ENCODE data around the gene SHISA6.
"Not testable (repeated sequence)": the region's sequence is repeated elsewhere in the genome, so short reads cannot be mapped to it uniquely, and the experiment has no call there.

SHISA6 gene

GRCh38 chr17:11300201-11300600 lies 59.2 kb downstream of the SHISA6 start:
- Histone ChIP-seq H3K27ac (ENCODE audit: insufficient read depth, low read depth, low read length, poor library complexity, severe bottlenecking) (no peak overlapping the region), H3K36me3 (ENCODE audit: control insufficient read depth, insufficient read depth, low read length) (no peaks in the 10 kb centered on the region), H3K4me1 (ENCODE audit: control insufficient read depth, insufficient read depth, low read length) (no peaks in the 10 kb centered on the region), H3K9me3 (ENCODE audit: control insufficient read depth, low read length) (no peaks in the 10 kb centered on the region), H3K27me3 (ENCODE audit: control insufficient read depth, insufficient read depth, low read length, poor library complexity, severe bottlenecking) (no peaks in the 10 kb centered on the region), H3K4me3 (ENCODE audit: insufficient read depth, low read depth, low read length) (no peak overlapping the region)
- 91 to 92% methylated on average over 7 of the region's 7 CpGs for WGBS, 2 experiments

GRCh38 chr17:11300738-11301137 lies 59.7 kb downstream of the SHISA6 start:
- Histone ChIP-seq H3K27me3 (ENCODE audit: control insufficient read depth, insufficient read depth, low read length, poor library complexity, severe bottlenecking) (no peaks in the 10 kb centered on the region), H3K9me3 (ENCODE audit: control insufficient read depth, low read length) (no peaks in the 10 kb centered on the region), H3K4me3 (ENCODE audit: insufficient read depth, low read depth, low read length) (no peak overlapping the region), H3K4me1 (ENCODE audit: control insufficient read depth, insufficient read depth, low read length) (no peaks in the 10 kb centered on the region), H3K36me3 (ENCODE audit: control insufficient read depth, insufficient read depth, low read length) (no peaks in the 10 kb centered on the region), H3K27ac (ENCODE audit: insufficient read depth, low read depth, low read length, poor library complexity, severe bottlenecking) (no peak overlapping the region)
- 92 to 93% methylated on average over 5 of the region's 6 CpGs for WGBS, 2 experiments

DNA sequence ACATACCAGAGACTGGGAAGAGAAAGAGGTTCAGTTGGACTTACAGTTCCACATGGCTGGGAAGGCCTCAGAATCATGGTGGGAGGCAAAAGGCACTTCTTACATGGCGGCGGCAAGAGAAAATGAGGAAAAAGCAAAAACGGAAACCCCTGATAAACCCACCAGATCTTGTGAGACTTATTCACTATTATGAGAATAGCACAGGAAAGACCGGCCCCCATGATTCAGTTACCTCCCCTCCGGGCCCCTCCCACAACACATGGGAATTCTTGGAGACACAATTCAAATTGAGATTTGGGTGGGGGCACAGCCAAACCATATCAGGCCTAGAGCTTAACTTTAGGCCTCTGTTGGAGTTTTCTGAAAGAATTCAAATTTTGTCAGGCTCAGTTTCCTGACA lies 60.9 kb downstream of the SHISA6 start:
- H3K27me3 ChIP-seq (ENCODE audit: control insufficient read depth, insufficient read depth, low read length, poor library complexity, severe bottlenecking); H3K36me3 ChIP-seq (ENCODE audit: control insufficient read depth, insufficient read depth, low read length); H3K4me3 ChIP-seq (ENCODE audit: insufficient read depth, low read depth, low read length); H3K4me1 ChIP-seq (ENCODE audit: control insufficient read depth, insufficient read depth, low read length); H3K27ac ChIP-seq (ENCODE audit: insufficient read depth, low read depth, low read length, poor library complexity, severe bottlenecking); H3K9me3 ChIP-seq (ENCODE audit: control insufficient read depth, low read length): not testable (repeated sequence)
- 93 to 95% methylated on average over 5 of the region's 5 CpGs for WGBS, 2 experiments

- Histone ChIP-seq H3K36me3 (ENCODE audit: control insufficient read depth, insufficient read depth, low read length) (no peaks in the 10 kb centered on the region), H3K27me3 (ENCODE audit: control insufficient read depth, insufficient read depth, low read length, poor library complexity, severe bottlenecking) (no peaks in the 10 kb centered on the region), H3K4me3 (ENCODE audit: insufficient read depth, low read depth, low read length) (no peak overlapping the region), H3K27ac (ENCODE audit: insufficient read depth, low read depth, low read length, poor library complexity, severe bottlenecking) (no peak overlapping the region), H3K4me1 (ENCODE audit: control insufficient read depth, insufficient read depth, low read length) (no peaks in the 10 kb centered on the region), H3K9me3 (ENCODE audit: control insufficient read depth, low read length) (no peaks in the 10 kb centered on the region)
- WGBS, 2 experiments: 88 to 89% methylated on average over 9 of the region's 9 CpGs
Measured at GRCh38 chr17:11302401-11303186, 61.6 kb downstream of the SHISA6 start.

DNA sequence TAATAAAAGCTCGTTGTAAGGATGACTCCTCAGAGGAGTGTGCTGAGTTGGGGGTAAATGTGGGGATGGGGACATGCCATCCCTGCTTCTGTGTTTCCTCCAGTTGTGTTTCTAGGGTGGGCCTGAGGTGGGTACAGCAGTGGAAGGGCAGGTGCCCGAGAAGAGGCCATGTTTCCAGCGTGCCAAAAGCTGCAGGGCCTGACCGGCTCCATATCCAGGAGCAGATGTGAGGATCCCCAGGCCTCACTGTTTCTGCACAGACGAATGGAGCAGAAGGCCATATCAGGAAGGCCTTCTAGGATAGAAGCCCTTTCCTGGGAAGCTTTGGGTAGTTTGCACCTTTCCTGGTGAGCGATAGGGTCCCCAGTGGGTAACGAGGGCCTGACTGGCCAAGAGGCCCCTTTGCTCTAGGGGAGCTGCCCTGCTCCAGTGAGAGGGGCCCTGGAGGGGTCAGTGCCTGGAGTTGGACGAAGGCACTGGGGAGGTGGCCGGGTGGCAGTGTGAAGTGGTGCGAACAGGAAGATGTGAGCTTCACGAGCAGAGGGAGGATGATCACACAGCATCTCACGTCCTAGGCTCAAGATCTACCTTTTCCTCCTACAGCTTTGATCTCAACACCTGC lies 62.9 kb downstream of the SHISA6 start:
- Histone ChIP-seq H3K4me1 (ENCODE audit: control insufficient read depth, insufficient read depth, low read length) (no peaks in the 10 kb centered on the region), H3K4me3 (ENCODE audit: insufficient read depth, low read depth, low read length) (no peak overlapping the region), H3K27ac (ENCODE audit: insufficient read depth, low read depth, low read length, poor library complexity, severe bottlenecking) (no peak overlapping the region), H3K36me3 (ENCODE audit: control insufficient read depth, insufficient read depth, low read length) (no peaks in the 10 kb centered on the region), H3K9me3 (ENCODE audit: control insufficient read depth, low read length) (no peaks in the 10 kb centered on the region), H3K27me3 (ENCODE audit: control insufficient read depth, insufficient read depth, low read length, poor library complexity, severe bottlenecking) (no peaks in the 10 kb centered on the region)
- WGBS, 2 experiments: 93 to 94% methylated on average over 11 to 12 of the region's 12 CpGs

DNA sequence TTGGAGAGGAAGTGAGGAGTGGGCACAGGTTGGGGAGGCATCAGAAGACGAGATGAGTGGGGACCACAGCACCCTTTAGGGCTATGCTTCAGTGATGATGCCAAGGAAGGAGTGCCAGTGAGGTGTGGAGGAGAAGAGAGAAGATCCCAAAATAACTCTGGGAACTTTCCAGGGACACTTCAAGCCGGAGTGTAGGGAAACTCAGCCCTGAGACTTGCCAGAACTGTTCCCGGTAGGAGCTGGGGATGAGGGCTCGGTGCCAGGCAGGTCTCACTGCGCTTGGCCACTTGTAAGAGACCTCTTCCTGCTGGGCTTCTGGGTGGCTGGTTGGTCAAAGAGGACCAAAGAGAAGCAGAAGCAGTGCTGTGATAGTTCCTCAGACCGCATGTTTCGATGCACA lies 63.6 kb downstream of the SHISA6 start:
- Histone ChIP-seq H3K27ac (ENCODE audit: insufficient read depth, low read depth, low read length, poor library complexity, severe bottlenecking) (no peak overlapping the region), H3K4me1 (ENCODE audit: control insufficient read depth, insufficient read depth, low read length) (no peaks in the 10 kb centered on the region), H3K27me3 (ENCODE audit: control insufficient read depth, insufficient read depth, low read length, poor library complexity, severe bottlenecking) (no peaks in the 10 kb centered on the region), H3K4me3 (ENCODE audit: insufficient read depth, low read depth, low read length) (no peak overlapping the region), H3K36me3 (ENCODE audit: control insufficient read depth, insufficient read depth, low read length) (no peaks in the 10 kb centered on the region), H3K9me3 (ENCODE audit: control insufficient read depth, low read length) (no peaks in the 10 kb centered on the region)
- 96 to 97% methylated on average over 7 of the region's 7 CpGs for WGBS, 2 experiments

DNA sequence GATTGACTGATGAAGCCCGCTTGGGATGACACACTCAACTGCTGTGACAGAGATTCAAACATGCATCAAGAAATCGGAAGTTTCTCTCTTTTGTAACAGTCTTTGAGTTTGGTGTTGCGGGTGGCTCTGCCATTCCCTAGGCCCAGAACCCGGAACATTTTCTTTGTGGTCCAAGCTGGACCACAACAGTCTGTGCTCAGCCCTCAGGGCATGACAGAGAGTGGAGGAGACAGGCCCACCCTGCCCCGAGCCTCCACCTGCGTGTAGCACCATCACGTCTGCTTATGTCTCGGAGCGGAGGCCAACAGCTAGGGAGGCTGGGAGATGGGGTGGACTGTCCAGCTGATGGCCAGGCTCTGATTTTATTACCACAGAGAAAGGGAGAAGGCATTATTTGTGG lies 64.5 kb downstream of the SHISA6 start:
- Histone ChIP-seq H3K36me3 (ENCODE audit: control insufficient read depth, insufficient read depth, low read length) (no peaks in the 10 kb centered on the region), H3K27me3 (ENCODE audit: control insufficient read depth, insufficient read depth, low read length, poor library complexity, severe bottlenecking) (no peaks in the 10 kb centered on the region), H3K27ac (ENCODE audit: insufficient read depth, low read depth, low read length, poor library complexity, severe bottlenecking) (no peak overlapping the region), H3K4me3 (ENCODE audit: insufficient read depth, low read depth, low read length) (no peak overlapping the region), H3K9me3 (ENCODE audit: control insufficient read depth, low read length) (no peaks in the 10 kb centered on the region), H3K4me1 (ENCODE audit: control insufficient read depth, insufficient read depth, low read length) (no peaks in the 10 kb centered on the region)
- WGBS, 2 experiments: 92 to 97% methylated on average over 9 of the region's 9 CpGs

- H3K27ac ChIP-seq (ENCODE audit: insufficient read depth, low read depth, low read length, poor library complexity, severe bottlenecking): no peak overlapping the region
- 53 to 56% methylated on average over 7 of the region's 7 CpGs for WGBS, 2 experiments
- no peaks in the 10 kb centered on the region for H3K9me3 ChIP-seq (ENCODE audit: control insufficient read depth, low read length)
- no peak overlapping the region for H3K4me3 ChIP-seq (ENCODE audit: insufficient read depth, low read depth, low read length)
- no peaks in the 10 kb centered on the region for H3K4me1 ChIP-seq (ENCODE audit: control insufficient read depth, insufficient read depth, low read length)
- no peaks in the 10 kb centered on the region for H3K27me3 ChIP-seq (ENCODE audit: control insufficient read depth, insufficient read depth, low read length, poor library complexity, severe bottlenecking)
- H3K36me3 ChIP-seq (ENCODE audit: control insufficient read depth, insufficient read depth, low read length): no peaks in the 10 kb centered on the region
Measured at GRCh38 chr17:11308531-11308930, 67.5 kb downstream of the SHISA6 start.

DNA sequence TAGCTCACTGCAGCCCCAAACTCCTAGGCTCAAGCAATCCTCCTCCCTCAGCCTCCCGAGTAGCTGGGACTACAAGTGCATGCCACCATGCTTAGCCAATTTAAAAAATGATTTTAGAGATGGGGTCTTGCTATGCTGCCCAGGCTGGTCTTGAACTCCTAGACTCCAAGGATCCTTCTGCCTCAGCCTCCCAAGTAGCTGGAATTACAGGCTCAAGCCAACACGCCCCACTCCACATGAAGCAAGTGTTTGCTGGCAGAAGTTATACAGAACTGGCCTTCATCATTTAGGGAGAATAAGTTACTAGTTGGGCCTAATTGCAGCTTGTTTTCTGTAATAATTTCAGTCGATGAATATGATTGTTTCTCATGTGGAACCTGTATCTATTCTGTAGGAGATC lies 68.0 kb downstream of the SHISA6 start:
- H3K9me3 ChIP-seq (ENCODE audit: control insufficient read depth, low read length): no peaks in the 10 kb centered on the region
- no peaks in the 10 kb centered on the region for H3K36me3 ChIP-seq (ENCODE audit: control insufficient read depth, insufficient read depth, low read length)
- no peaks in the 10 kb centered on the region for H3K27me3 ChIP-seq (ENCODE audit: control insufficient read depth, insufficient read depth, low read length, poor library complexity, severe bottlenecking)
- H3K4me1 ChIP-seq (ENCODE audit: control insufficient read depth, insufficient read depth, low read length): no peaks in the 10 kb centered on the region
- WGBS, 2 experiments: 88 to 94% methylated on average over 3 of the region's 3 CpGs
- H3K27ac ChIP-seq (ENCODE audit: insufficient read depth, low read depth, low read length, poor library complexity, severe bottlenecking): no peak overlapping the region
- no peak overlapping the region for H3K4me3 ChIP-seq (ENCODE audit: insufficient read depth, low read depth, low read length)

- Histone ChIP-seq H3K27ac (ENCODE audit: insufficient read depth, low read depth, low read length, poor library complexity, severe bottlenecking) (no peak overlapping the region), H3K9me3 (ENCODE audit: control insufficient read depth, low read length) (no peaks in the 10 kb centered on the region), H3K27me3 (ENCODE audit: control insufficient read depth, insufficient read depth, low read length, poor library complexity, severe bottlenecking) (no peaks in the 10 kb centered on the region), H3K4me1 (ENCODE audit: control insufficient read depth, insufficient read depth, low read length) (no peaks in the 10 kb centered on the region), H3K36me3 (ENCODE audit: control insufficient read depth, insufficient read depth, low read length) (no peaks in the 10 kb centered on the region), H3K4me3 (ENCODE audit: insufficient read depth, low read depth, low read length) (no peak overlapping the region)
Measured at GRCh38 chr17:11309850-11310249, 68.8 kb downstream of the SHISA6 start.

Measured in ectodermal cell (in vitro differentiated cells).